Osteocyte (in vitro differentiated cells): ENCODE results near the gene AP5Z1. TPM values are rescaled to one million over a fixed set of nuclear protein-coding genes. Genes with fewer than 3 reads are reported as not detected.

Experiments
- DNase-seq: peaks from one replicate; pipeline ENCODE4 v3.0.0; 2021; ENCODE audit warnings: mixed read lengths; ENCODE audit not compliant: unreplicated experiment; ENCODE audit errors: extremely low spot score
- H3K27ac Mint-ChIP-seq: one replicate; pipeline ENCODE4 v1.8.0; 2021; ENCODE audit warnings: mild to moderate bottlenecking, mixed read lengths; ENCODE audit not compliant: unreplicated experiment
- H3K27me3 Mint-ChIP-seq: one replicate; pipeline ENCODE4 v1.8.0; 2021; ENCODE audit warnings: mixed read lengths; ENCODE audit not compliant: unreplicated experiment
- H3K36me3 Mint-ChIP-seq: one replicate; pipeline ENCODE4 v1.8.0; 2021; ENCODE audit warnings: mixed read lengths; ENCODE audit not compliant: unreplicated experiment
- H3K4me1 Mint-ChIP-seq: one replicate; pipeline ENCODE4 v1.8.0; 2021; ENCODE audit warnings: mixed read lengths; ENCODE audit not compliant: unreplicated experiment
- H3K4me3 Mint-ChIP-seq: one replicate; pipeline ENCODE4 v1.8.0; 2021; ENCODE audit warnings: mild to moderate bottlenecking, moderate library complexity, mixed read lengths; ENCODE audit not compliant: unreplicated experiment
- H3K9me3 Mint-ChIP-seq: one replicate; pipeline ENCODE4 v1.8.0; 2021; ENCODE audit warnings: mixed read lengths; ENCODE audit not compliant: unreplicated experiment
- total RNA-seq: library from RNA; stranded (reverse); gene quantifications from 2 replicates; pipeline ENCODE4 v1.2.1, GENCODE V29; 2021
- TF ChIP-seq, protein P1 (sequence below): fragments of 200-600 bp; sonication (generic); IDR thresholded peaks from 2 replicates; pipeline ENCODE4 v1.5.0; 2021; ENCODE audit warnings: antibody characterized with exemption, mild to moderate bottlenecking, moderate library complexity

Gene AP5Z1
- total RNA-seq, 1 donor from 2014 or later = 50.2 TPM

DNA sequence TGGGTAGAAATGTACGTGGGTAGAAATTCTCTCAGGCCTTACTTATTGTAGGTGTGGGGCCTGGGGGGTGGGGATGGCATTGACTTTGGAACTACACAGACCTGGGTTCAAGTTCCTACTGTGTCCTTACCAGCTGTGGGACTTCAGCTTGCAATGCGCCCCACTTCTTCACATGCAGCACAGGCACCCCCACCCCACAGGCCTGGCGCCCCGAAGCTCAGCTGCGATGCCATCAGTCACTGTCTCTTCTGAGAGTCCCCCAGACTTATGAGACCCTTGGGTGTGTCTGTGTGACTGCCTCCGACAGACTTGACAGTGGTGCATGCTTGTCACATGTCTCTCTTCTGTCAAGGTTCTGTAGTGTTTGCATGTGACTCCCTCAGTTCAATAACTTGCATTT is 3.1 kb upstream of the AP5Z1 start:
- Mint-ChIP-seq H3K9me3 (no peaks in the 10 kb centered on the region), H3K4me1 (peaks cover 29% of the 10 kb centered on the region), H3K4me3 (no peak overlapping the region), H3K36me3 (no peaks in the 10 kb centered on the region), H3K27ac (no peak overlapping the region), H3K27me3 (no peaks in the 10 kb centered on the region)
- no peak for DNase-seq
- TF ChIP-seq, protein P1, sequence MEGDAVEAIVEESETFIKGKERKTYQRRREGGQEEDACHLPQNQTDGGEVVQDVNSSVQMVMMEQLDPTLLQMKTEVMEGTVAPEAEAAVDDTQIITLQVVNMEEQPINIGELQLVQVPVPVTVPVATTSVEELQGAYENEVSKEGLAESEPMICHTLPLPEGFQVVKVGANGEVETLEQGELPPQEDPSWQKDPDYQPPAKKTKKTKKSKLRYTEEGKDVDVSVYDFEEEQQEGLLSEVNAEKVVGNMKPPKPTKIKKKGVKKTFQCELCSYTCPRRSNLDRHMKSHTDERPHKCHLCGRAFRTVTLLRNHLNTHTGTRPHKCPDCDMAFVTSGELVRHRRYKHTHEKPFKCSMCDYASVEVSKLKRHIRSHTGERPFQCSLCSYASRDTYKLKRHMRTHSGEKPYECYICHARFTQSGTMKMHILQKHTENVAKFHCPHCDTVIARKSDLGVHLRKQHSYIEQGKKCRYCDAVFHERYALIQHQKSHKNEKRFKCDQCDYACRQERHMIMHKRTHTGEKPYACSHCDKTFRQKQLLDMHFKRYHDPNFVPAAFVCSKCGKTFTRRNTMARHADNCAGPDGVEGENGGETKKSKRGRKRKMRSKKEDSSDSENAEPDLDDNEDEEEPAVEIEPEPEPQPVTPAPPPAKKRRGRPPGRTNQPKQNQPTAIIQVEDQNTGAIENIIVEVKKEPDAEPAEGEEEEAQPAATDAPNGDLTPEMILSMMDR = no peak

DNA sequence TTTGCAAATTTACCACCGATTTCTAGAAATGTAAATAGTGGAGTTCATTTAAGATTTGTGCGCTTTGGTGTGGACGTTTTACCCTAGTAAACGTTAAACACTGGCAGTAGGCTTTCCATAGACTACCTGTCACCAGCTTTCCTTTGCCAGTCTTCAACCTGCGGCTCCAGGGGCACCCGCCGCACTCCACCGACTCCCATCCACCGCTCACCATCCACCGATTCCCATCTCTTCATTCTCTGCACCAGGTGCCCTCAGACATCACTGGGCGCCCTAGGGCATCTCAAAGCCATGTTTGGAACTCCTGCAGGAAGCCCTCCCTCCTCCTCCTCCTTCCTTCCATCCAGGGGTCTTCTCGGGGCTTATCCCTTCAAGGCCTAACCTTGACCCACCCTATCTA is 1.4 kb upstream of the AP5Z1 start:
- Mint-ChIP-seq H3K27me3 (no peaks in the 10 kb centered on the region), H3K27ac (peak overlapping the region; percentile 98), H3K4me3 (peak overlapping the region; percentile 98), H3K36me3 (peaks cover 3% of the 10 kb centered on the region), H3K4me1 (peaks cover 35% of the 10 kb centered on the region), H3K9me3 (no peaks in the 10 kb centered on the region)
- TF ChIP-seq, protein P1 = no peak
- DNase-seq = no peak

DNA sequence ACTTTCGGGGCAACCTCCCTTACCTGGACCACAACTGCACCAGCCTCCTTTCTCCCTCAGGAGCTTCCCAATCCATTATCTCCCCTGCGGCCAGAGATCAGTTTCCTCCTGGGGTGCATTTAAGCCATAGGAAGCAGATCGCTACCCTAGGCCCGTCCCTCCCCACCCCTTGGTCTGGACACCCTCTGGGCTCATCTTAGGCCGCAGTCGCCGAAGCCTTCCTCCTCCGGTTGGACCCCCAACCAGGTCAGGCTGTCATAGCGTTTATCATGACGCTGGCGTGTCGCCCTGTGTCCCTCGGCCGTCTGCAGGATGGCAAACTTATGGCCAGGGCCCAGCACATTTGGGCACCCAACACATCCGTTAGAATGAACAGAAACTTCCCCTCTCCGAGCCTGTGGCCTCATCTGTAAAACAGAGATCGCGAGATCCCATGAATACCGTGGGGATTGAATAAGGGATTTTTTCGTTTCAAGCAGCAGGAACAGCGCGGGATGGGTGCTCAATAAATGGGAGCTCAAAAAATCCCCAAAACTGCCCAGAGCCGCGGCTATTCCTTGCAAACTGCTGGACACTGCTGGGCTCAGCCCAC is 669 bp upstream of the AP5Z1 start:
- peak overlapping the region; percentile 98 for H3K27ac Mint-ChIP-seq
- peaks cover 3% of the 10 kb centered on the region for H3K36me3 Mint-ChIP-seq
- H3K9me3 Mint-ChIP-seq = no peaks in the 10 kb centered on the region
- no peak for DNase-seq
- TF ChIP-seq, protein P1 = no peak
- peak overlapping the region; percentile 98 for H3K4me3 Mint-ChIP-seq
- no peaks in the 10 kb centered on the region for H3K27me3 Mint-ChIP-seq
- peaks cover 34% of the 10 kb centered on the region for H3K4me1 Mint-ChIP-seq

DNA sequence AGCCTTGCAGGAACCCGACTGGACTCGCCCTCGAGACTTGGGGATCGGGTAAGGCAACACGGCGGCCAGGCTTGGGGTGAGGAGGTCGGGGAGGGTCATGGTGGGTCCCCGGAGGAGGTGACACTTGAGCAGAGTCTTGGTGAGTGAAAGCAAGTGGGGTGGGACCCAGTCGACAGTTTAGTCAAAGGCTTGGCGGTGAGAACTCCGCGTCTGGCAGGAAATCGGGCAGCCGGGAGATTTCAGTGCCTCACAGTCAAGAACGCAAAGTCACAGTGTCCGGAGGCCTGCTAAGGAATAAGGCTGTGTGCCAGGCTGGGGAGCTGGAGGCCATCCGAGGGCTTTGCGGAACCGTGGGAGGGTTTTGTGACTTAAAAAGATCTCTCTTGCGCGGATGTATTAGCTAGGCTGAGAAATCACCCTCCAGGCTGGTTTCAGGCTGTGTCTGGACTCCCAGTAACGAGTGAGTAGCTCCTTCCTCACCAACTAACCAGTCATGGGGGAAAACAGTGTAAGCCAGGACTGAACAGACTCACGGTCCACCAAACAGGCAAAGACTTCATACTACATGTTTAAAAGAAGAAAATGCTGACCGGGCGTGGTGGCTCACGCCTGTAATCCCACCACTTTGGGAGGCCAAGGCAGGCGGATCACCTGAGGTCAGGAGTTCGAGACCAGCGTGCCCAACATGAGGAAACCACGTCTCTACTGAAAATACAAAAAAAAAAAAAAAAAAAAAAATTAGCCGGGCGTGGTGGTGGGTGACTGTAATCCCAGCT is 613 bp downstream of the AP5Z1 start:
- H3K4me1 Mint-ChIP-seq = peaks cover 34% of the 10 kb centered on the region

DNA sequence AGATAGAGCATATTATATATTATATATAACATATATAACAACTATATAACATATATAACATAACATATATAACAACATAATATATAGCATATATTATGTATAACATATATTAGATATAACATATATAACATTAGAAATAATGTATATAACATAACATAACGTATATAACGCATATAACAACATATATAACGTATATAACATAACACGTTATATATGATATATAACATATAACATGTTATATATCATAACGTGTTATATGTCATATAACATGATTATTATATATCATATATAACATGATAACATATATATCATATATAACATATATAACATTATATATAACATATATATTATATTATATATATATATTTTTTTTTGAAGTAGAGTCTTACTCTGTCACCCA is 3.7 kb downstream of the AP5Z1 start:
- Mint-ChIP-seq H3K4me3 (no peak overlapping the region), H3K27me3 (no peaks in the 10 kb centered on the region), H3K27ac (no peak overlapping the region), H3K36me3 (peaks cover 21% of the 10 kb centered on the region), H3K9me3 (no peaks in the 10 kb centered on the region), H3K4me1 (peaks cover 34% of the 10 kb centered on the region)
- DNase-seq = no peak
- TF ChIP-seq, protein P1 = no peak

More for the DNA sequence above, 613 bp downstream of the AP5Z1 start:
- TF ChIP-seq, protein P1 = no peak
- Mint-ChIP-seq H3K27me3 (no peaks in the 10 kb centered on the region), H3K9me3 (no peaks in the 10 kb centered on the region), H3K4me3 (peak overlapping the region; percentile 98), H3K27ac (peak overlapping the region; percentile 98), H3K36me3 (peaks cover 9% of the 10 kb centered on the region)
- DNase-seq = no peak
